Measurements from ENCODE around the gene BSN. TPM values are rescaled to one million over a fixed set of nuclear protein-coding genes. Genes with fewer than 3 reads are reported as not detected.

Gene BSN
- total RNA-seq, 1 experiment from 2014 or later: 0.05 TPM

DNA sequence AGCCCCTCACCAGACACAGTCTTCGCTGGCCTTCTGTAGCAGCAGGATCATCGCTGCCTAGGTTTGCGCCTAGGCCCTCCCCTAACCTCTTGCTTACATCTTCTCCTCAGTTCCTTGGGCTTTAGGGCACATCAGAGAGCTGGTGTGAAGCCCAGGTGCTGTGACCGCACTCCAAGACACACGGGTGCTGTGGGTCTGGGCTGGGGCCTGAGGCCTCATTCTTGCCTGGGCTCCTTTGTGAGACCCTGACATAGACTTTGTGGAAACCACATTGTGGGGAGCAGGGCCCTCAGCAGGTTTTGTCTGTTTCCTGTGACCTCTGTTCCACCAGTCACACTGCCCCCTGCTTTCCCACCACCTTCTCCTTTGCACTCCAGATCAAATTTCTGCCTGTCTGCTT, 157.2 kb downstream of the BSN start:
- no peak for DNase-seq (ENCODE audit: extremely low read depth, low read depth)

DNA sequence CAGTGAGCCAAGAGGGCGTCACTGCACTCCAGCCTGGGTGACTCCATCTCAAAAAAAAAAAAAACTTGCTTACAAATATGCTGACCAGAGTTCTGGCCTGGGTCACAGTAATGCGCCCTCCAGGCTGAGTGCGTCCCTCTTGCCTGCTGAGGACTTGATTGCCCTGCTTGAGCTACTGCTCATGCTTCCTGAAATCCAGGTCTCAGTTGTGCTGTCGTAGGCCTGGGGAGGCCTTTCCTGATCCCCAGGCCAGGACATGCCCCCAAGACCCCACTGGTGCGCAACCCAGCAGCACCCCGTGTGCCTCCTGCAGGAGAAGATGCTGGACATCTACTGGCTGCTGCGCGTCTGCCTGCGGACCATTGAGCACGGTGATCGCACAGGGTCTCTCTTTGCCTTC, 157.9 kb downstream of the BSN start:
- DNase-seq (ENCODE audit: extremely low read depth, low read depth): no peak

GRCh38 chr3:49712631-49713317, 158.5 kb downstream of the BSN start:
- DNase-seq (ENCODE audit: extremely low read depth, low read depth): no peak

GRCh38 chr3:49713336-49714105, 159.2 kb downstream of the BSN start:
- DNase-seq (ENCODE audit: extremely low read depth, low read depth): no peak

GRCh38 chr3:49714728-49715550, 160.7 kb downstream of the BSN start:
- no peak for DNase-seq (ENCODE audit: extremely low read depth, low read depth)

- no peak for DNase-seq (ENCODE audit: extremely low read depth, low read depth)
Measured at GRCh38 chr3:49715611-49716121, 161.4 kb downstream of the BSN start.

DNA sequence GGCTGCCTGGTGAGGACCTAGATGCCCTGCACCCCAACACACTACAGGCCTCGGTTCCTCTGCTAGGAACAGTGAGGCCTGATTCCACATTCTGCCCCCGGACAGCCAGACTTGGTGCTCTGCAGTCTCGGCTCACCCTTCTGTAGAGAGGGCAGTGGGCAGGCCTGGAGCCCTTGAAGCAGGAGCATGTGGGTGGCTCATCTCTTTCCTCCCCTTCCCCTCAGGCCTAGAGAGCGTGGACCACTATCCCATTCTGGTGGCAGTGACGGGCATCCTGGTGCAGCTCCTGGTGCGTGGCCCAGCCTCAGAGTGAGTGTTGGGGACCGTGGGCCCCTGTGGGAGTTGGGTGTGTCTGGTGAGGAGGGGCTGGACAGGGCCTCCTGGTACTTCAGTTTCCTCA, 161.9 kb downstream of the BSN start:
- no peak for DNase-seq (ENCODE audit: extremely low read depth, low read depth)

- no peak for DNase-seq (ENCODE audit: extremely low read depth, low read depth)
Measured at GRCh38 chr3:49716691-49717210, 162.5 kb downstream of the BSN start.

DNA sequence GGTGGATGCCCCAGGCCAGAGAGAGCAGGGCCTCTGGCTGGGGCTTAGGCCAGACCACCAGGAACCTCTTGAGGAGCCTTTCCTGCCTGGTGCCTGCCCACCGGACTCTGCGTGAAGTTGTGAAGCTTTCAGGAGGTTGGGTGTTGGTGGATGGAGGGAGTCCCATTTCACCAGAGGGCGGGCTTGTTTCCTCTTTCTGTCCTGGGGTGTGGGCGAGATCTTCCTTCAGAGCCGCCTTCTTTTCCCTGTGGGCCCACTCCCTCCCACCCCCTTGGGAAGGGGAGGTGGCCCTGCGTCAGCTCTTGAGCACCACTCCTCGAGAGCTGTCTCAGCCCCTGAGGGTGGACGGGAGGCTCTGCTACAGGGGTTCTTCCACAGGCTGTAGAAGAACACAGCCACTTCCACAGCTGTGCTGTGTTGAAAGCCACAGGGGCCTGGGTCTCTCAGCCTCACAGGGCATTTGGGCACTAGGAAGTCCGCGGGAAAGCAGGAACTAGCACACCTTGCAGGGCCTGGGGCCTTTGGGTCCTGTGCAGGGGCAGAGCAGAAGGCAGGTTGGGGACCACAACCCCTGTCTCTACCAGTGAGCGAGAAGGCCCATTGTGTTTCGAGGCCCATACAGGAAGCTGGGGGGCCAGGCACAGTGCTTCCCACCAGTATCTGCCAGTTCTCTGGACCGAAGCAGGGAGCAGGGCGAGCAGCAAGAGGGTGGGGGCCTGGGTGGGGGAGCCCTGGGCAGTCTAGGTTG, 163.1 kb downstream of the BSN start:
- DNase-seq (ENCODE audit: extremely low read depth, low read depth): no peak

DNA sequence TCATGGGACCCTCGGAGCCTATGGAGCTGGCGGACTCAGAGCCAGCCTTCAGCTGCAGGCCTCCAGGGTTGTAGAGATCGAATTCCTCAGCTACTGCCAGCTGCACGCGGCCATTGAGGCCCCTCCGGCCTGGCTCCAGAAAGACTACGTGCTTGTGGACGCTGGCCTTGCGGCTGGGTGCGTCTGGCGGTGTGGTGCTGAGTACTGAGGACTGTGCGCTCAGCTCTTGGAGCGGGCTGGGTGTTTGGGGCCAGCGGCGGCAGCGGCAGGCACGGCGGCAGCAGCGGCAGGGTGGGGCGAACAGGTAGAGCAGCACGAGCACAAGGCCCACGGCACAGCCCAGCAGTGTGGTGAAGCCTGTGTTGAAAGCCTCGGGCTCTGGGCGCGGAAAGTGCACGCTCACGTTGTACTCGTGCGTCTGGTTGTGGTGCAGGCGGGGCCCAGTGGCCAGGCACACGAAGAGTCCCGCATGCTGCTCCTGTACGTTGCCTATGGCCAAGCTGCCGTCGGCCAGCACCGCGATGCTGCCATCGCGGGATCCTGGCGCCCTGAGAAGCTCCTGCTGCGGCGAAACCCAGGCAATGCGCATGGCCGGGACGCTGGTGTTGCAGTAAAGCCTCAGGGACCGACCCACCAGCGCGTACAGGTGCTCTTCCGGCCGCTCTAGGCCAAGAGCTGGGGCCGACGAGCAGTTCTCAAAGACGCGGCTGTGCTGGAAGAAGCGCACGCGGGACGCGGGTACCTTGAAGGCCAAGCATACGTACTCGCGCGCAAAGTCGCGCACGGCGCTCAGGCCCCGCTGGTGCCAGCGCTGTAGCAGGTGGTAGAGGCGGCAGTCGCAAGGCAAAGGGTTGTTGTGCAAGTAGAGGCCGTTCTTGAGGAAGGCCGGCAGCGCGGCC, 163.9 kb downstream of the BSN start:
- DNase-seq (ENCODE audit: extremely low read depth, low read depth): no peak

DNA sequence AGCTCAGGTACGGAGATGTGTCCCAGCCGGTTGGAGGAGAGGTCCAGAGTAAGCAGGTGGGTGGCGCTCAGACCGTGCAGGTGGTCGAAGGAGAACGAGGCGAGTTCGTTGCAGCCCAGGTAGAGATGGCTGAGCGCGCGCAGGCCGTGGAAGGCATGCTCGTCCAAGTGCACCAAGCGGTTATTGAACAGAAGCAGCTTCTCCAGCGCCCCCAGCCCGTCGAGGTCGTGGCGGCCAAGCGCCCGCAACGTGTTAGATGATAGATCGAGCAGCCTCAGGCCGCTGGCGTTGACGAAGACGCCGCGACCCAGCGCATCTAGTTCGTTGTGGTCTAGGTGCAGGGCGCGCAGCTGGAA, 164.6 kb downstream of the BSN start:
- no peak for DNase-seq (ENCODE audit: extremely low read depth, low read depth)

DNA sequence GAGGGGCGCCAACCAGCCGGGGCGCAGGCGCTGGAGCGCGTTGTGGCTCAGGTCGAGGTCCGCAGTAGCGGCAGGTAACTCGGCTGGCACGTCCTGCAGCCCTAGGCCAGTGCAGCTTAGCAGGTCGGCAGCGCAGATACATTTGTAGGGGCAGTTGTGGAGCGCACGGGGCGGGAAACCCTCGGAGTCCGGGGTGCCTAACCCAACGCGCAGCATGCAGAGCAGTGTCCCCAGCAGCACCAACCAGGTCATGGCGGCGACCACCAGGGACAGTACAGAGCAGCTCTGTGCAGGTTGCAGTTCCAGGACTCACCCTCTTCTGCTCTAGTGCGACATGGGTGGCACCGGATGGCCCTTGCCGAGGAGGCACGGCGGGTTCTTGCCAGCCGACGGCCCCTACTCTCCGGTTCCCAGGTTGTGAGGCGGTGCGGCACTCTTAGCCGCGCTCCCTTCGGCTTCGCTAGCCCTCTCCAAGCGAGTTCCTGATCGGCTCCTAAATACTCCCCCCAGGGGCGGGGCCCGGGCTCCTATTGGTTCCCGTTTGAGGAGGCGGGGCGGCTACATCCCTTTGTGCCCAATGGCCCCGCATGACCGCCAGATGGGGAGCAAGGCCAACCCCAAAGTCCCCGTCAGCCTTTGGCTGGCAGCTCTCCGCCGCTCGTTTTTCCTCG, 165.1 kb downstream of the BSN start, which contains the start of gene AMIGO3:
AMIGO3 (minus strand) TSS at position 471 of the 671 bp plus-strand sequence; CDS start at position 252, 219 bp downstream.
- peak; percentile 84 for DNase-seq (ENCODE audit: extremely low read depth, low read depth)

Small RNAs within 50 kb of the gene (small RNA-seq; reads per million reads assigned to genes)
- 0 reads per million in 2 experiments for gene AMIGO3

Other genes with a start within 250 kb of the BSN start
- gene USP4, start 214.4 kb upstream of the BSN start, total RNA-seq (2014; rRNA removed; shearing (Covaris generic)): 7.9 and 12.6 TPM in 2 replicates
- 189 and 219 TPM in 2 replicates for gene GPX1, start 196.1 kb upstream of the BSN start, total RNA-seq (2014; rRNA removed; shearing (Covaris generic))
- 433 and 440 TPM in 2 replicates for gene RHOA, start 142.5 kb upstream of the BSN start, total RNA-seq (2014; rRNA removed; shearing (Covaris generic))
- 15.7 and 21.7 TPM in 2 replicates for gene TCTA, start 142.1 kb upstream of the BSN start, total RNA-seq (2014; rRNA removed; shearing (Covaris generic))
- 0.20 and 0.50 TPM in 2 replicates for gene AMT, start 132.0 kb upstream of the BSN start, total RNA-seq (2014; rRNA removed; shearing (Covaris generic))
- gene NICN1, start 125.2 kb upstream of the BSN start, total RNA-seq (2014; rRNA removed; shearing (Covaris generic)): 2.9 TPM in 2 replicates
- 46.5 and 46.6 TPM in 2 replicates for gene DAG1, start 84.2 kb upstream of the BSN start, total RNA-seq (2014; rRNA removed; shearing (Covaris generic))
- gene APEH, start 119.9 kb downstream of the BSN start, total RNA-seq (2014; rRNA removed; shearing (Covaris generic)): 72.8 and 89.8 TPM in 2 replicates
- gene MST1, start 135.0 kb downstream of the BSN start, total RNA-seq (2014; rRNA removed; shearing (Covaris generic)): 3.2 and 4.0 TPM in 2 replicates
- 18.2 and 18.6 TPM in 2 replicates for gene RNF123, start 135.1 kb downstream of the BSN start, total RNA-seq (2014; rRNA removed; shearing (Covaris generic))
- not detected in 2 replicates for gene AMIGO3, start 165.2 kb downstream of the BSN start, total RNA-seq (2014; rRNA removed; shearing (Covaris generic))
- gene GMPPB, start 169.5 kb downstream of the BSN start, total RNA-seq (2014; rRNA removed; shearing (Covaris generic)): 7.8 and 8.7 TPM in 2 replicates
- 13.3 and 13.4 TPM in 2 replicates for gene IP6K1, start 232.1 kb downstream of the BSN start, total RNA-seq (2014; rRNA removed; shearing (Covaris generic))
- gene CDHR4, start 245.4 kb downstream of the BSN start, total RNA-seq (2014; rRNA removed; shearing (Covaris generic)): not detected in 2 replicates
- gene INKA1, start 248.8 kb downstream of the BSN start, total RNA-seq (2014; rRNA removed; shearing (Covaris generic)): 0.10 and 0.26 TPM in 2 replicates

Data from NCI-H460 (cell line).